Cardiac muscle cell (in vitro differentiated cells and primary cell): Measurements from ENCODE around the gene TMEM134. TPM values are rescaled to one million over a fixed set of nuclear protein-coding genes. Genes with fewer than 3 reads are reported as not detected.

Source experiments
- DNase-seq, 2 donors: peaks; one replicate each; pipeline versions ENCODE4 v3.0.0 to v3.0.0-alpha.2; 2010 to 2017; ENCODE audit warnings: low read depth in 1 of 2, low spot score in 1 of 2
- H3K27ac ChIP-seq: fragments of 200-600 bp; sonication (generic); 2 replicates; pipeline ENCODE4 v1.5.1; 2016
- H3K27me3 ChIP-seq: fragments of 200-600 bp; sonication (generic); 2 replicates; pipeline ENCODE4 v1.6.0; 2016; ENCODE audit warnings: control low read depth
- H3K36me3 ChIP-seq: fragments of 200-600 bp; sonication (generic); 2 replicates; pipeline ENCODE4 v1.5.1; 2016; ENCODE audit warnings: control low read depth
- H3K4me1 ChIP-seq: fragments of 200-600 bp; sonication (generic); 2 replicates; pipeline ENCODE4 v1.8.1; 2017; ENCODE audit warnings: low read depth, mild to moderate bottlenecking, mixed run types
- H3K4me3 ChIP-seq: fragments of 200-600 bp; sonication (generic); 2 replicates; pipeline ENCODE4 v1.5.1; 2016; ENCODE audit warnings: mild to moderate bottlenecking
- H3K9me3 ChIP-seq: fragments of 200-600 bp; sonication (generic); 2 replicates; pipeline ENCODE4 v1.5.1; 2017; ENCODE audit warnings: low read depth, mild to moderate bottlenecking, control low read depth
- CTCF ChIP-seq: IDR thresholded peaks from 2 replicates; pipeline ENCODE4 v1.5.1; 2012; ENCODE audit warnings: low read depth, mild to moderate bottlenecking, low read length
- polyA plus RNA-seq: library from polyadenylated mRNA; unstranded; fragments of >200 nt; fragmentation: Nextera tagmentation; extraction: Ambion mirVana; gene quantifications from 2 replicates; pipeline ENCODE4 v1.2.1, GENCODE V29; 2016
- total RNA-seq: library from RNA; depleted of rRNA; stranded (reverse); fragments of >200 nt; gene quantifications from 2 replicates; pipeline ENCODE4 v1.2.3, GENCODE V29; 2016

TMEM134 gene
- total and polyA plus RNA-seq, 2 experiments from 2014 or later, result 255 to 326 TPM

DNA sequence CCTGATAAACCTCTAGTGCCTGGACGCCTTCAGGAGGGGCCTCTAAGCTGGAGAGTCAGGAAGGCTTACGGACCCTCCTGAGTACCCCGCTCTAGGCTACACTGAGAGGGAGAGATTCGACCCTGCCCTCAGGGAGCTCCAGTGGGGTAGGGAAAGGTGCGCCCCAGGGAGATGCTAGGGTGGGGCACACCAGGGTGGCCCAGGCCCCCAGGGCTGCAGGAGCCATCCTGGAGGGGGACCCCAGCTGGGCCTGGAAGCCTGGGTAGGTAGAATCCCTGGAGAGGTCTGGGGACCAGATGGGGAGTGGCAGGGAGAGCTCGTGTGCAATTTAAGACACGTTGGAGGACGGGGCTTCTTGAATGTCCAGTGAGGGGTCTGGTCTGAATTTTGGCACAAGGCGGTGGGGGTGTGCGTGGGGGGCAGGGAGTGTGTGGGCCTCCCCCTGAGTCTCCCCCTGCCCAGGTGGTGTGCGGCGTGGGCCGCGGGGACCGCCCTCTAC lies 48.9 kb downstream of the TMEM134 start:
- no peak for DNase-seq
- peak overlapping the region; percentile 82 for H3K27ac ChIP-seq
- peaks cover 7% of the 10 kb centered on the region for H3K4me1 ChIP-seq
- H3K36me3 ChIP-seq, result no peaks in the 10 kb centered on the region
- no peaks in the 10 kb centered on the region for H3K9me3 ChIP-seq
- no peak for TF ChIP-seq CTCF
- peak overlapping the region; percentile 32 for H3K4me3 ChIP-seq
- H3K27me3 ChIP-seq, result peaks cover 2% of the 10 kb centered on the region

DNA sequence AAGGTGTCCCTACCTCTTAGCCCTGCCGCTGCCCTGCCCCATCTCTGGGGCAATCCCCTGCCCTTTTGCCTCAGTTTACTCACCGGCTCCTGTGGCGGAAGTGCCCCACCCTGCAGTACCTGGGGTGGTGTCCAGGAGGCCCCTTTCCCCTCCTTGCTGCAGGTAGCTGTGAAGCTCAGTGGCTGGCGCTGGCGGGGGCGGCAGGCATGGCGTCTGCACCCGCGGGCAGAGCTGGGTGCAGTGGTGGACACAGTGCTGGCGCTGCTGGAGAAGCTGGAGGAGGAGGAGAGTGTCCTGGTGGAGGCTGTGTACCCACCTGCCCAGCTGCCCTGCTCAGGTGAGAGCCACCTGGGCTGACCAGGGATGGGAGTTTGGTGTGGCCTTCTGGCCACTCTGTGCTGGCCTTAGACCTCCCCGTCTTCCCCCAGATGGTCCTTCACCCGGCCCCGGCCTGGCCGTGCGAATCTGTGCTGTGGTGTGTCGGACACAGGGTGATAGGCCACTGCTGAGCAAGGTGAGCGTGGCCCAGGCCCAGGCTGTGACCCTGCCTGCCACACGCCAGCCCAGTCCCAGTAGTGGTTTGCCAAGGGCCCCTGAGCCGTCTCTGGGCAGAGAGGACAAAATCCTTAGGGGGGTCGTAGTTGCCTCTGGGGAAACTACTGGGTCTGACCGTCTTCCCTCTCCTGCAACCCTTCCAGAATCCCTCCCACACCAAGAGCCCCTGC lies 49.6 kb downstream of the TMEM134 start:
- Histone ChIP-seq H3K36me3 (no peaks in the 10 kb centered on the region), H3K4me3 (no peak overlapping the region), H3K27ac (no peak overlapping the region), H3K27me3 (peaks cover 9% of the 10 kb centered on the region), H3K9me3 (no peaks in the 10 kb centered on the region), H3K4me1 (peaks cover 7% of the 10 kb centered on the region)
- DNase-seq, result no peak
- TF ChIP-seq CTCF, result no peak

GRCh38 chr11:67418476-67419281 lies 50.4 kb downstream of the TMEM134 start:
- no peaks in the 10 kb centered on the region for H3K9me3 ChIP-seq
- peaks cover 7% of the 10 kb centered on the region for H3K4me1 ChIP-seq
- no peak overlapping the region for H3K27ac ChIP-seq
- peaks cover 9% of the 10 kb centered on the region for H3K27me3 ChIP-seq
- H3K36me3 ChIP-seq, result no peaks in the 10 kb centered on the region
- no peak for TF ChIP-seq CTCF
- DNase-seq, result no peak
- H3K4me3 ChIP-seq, result no peak overlapping the region

- Histone ChIP-seq H3K9me3 (no peaks in the 10 kb centered on the region), H3K27ac (no peak overlapping the region), H3K4me1 (peaks cover 7% of the 10 kb centered on the region), H3K27me3 (peaks cover 9% of the 10 kb centered on the region), H3K4me3 (no peak overlapping the region), H3K36me3 (no peaks in the 10 kb centered on the region)
- DNase-seq, result no peak
- no peak for TF ChIP-seq CTCF
Measured at GRCh38 chr11:67417425-67417824, 51.6 kb downstream of the TMEM134 start.

- H3K4me3 ChIP-seq, result no peak overlapping the region
Measured at GRCh38 chr11:67416416-67417335, 52.4 kb downstream of the TMEM134 start.

More at GRCh38 chr11:67416416-67417335, 52.4 kb downstream of the TMEM134 start:
- no peak overlapping the region for H3K27ac ChIP-seq
- peaks cover 7% of the 10 kb centered on the region for H3K4me1 ChIP-seq
- TF ChIP-seq CTCF, result no peak
- DNase-seq, result peak in 1 of 2 donors; percentile 35
- no peaks in the 10 kb centered on the region for H3K9me3 ChIP-seq
- no peaks in the 10 kb centered on the region for H3K36me3 ChIP-seq
- H3K27me3 ChIP-seq, result peaks cover 9% of the 10 kb centered on the region
